HepG2 (cell line): ENCODE results near the gene BYSL. TPM values are rescaled to one million over a fixed set of nuclear protein-coding genes. Genes with fewer than 3 reads are reported as not detected.

ENCODE experiments used
- ATF1 ChIP-seq: IDR thresholded peaks from 2 replicates; pipeline ENCODE4 v1.6.1; 2016; ENCODE audit warnings: mild to moderate bottlenecking, control low read depth
- CENPT ChIP-seq: sonication (generic); formaldehyde crosslinking; IDR thresholded peaks from 2 replicates; pipeline ENCODE4 v1.8.0; 2022; ENCODE audit warnings: low read depth, mild to moderate bottlenecking, moderate library complexity, missing genetic modification reagents
- DDIT3 ChIP-seq: sonication (generic); formaldehyde crosslinking; IDR thresholded peaks from 2 replicates; pipeline ENCODE4 v1.4.0; 2020; ENCODE audit warnings: mild to moderate bottlenecking, missing genetic modification reagents
- DMTF1 ChIP-seq: sonication (generic); formaldehyde crosslinking; IDR thresholded peaks from 2 replicates; pipeline ENCODE4 v1.4.0; 2020; ENCODE audit warnings: mild to moderate bottlenecking, missing genetic modification reagents
- DRAP1 ChIP-seq: IDR thresholded peaks from 2 replicates; pipeline ENCODE4 v1.6.1; 2016; ENCODE audit warnings: missing genetic modification reagents, missing compliant biosample characterization
- ELK4 ChIP-seq: sonication (generic); formaldehyde crosslinking; IDR thresholded peaks from 2 replicates; pipeline ENCODE4 v1.9.0; 2021; ENCODE audit warnings: missing genetic modification reagents, borderline replicate concordance
- GZF1 ChIP-seq: sonication (generic); formaldehyde crosslinking; IDR thresholded peaks from 2 replicates; pipeline ENCODE4 v1.5.1; 2020; ENCODE audit warnings: mild to moderate bottlenecking, missing genetic modification reagents
- MAF1 ChIP-seq: sonication (generic); formaldehyde crosslinking; IDR thresholded peaks from 2 replicates; pipeline ENCODE4 v1.5.0; 2020; ENCODE audit warnings: missing genetic modification reagents, borderline replicate concordance
- MEIS1 ChIP-seq: sonication (generic); formaldehyde crosslinking; IDR thresholded peaks from 2 replicates; pipeline ENCODE4 v1.9.0; 2021; ENCODE audit warnings: mild to moderate bottlenecking, missing genetic modification reagents, moderate library complexity, borderline replicate concordance
- MIER2 ChIP-seq: IDR thresholded peaks from 2 replicates; pipeline ENCODE4 v1.6.1; 2016; ENCODE audit warnings: missing biosample characterization, missing genetic modification reagents
- MYPOP ChIP-seq: sonication (generic); formaldehyde crosslinking; IDR thresholded peaks from 2 replicates; pipeline ENCODE4 v1.8.1; 2023; ENCODE audit warnings: mild to moderate bottlenecking, moderate library complexity, missing genetic modification reagents
- NCOR1 ChIP-seq: fragments of 200-600 bp; sonication (generic); IDR thresholded peaks from 2 replicates; pipeline ENCODE4 v1.7.0; 2017; ENCODE audit warnings: antibody characterized with exemption, low read length, borderline replicate concordance
- PBX3 ChIP-seq: sonication (generic); formaldehyde crosslinking; IDR thresholded peaks from 2 replicates; pipeline ENCODE4 v1.8.1; 2023; ENCODE audit warnings: missing genetic modification reagents, inconsistent platforms, borderline replicate concordance
- SMC3 ChIP-seq: IDR thresholded peaks from 2 replicates; pipeline ENCODE4 v1.6.1; 2011; ENCODE audit warnings: low read length, improper control_type of control experiment
- TSC22D2 ChIP-seq: sonication (generic); formaldehyde crosslinking; IDR thresholded peaks from 2 replicates; pipeline ENCODE4 v1.5.1; 2020; ENCODE audit warnings: missing genetic modification reagents, mild to moderate bottlenecking, borderline replicate concordance
- ZNF33B ChIP-seq: sonication (generic); formaldehyde crosslinking; IDR thresholded peaks from 2 replicates; pipeline ENCODE4 v1.5.1; 2020; ENCODE audit warnings: mild to moderate bottlenecking, missing genetic modification reagents
- ZNF34 ChIP-seq: sonication (generic); formaldehyde crosslinking; IDR thresholded peaks from 2 replicates; pipeline ENCODE4 v1.4.0; 2020; ENCODE audit warnings: mild to moderate bottlenecking, missing genetic modification reagents, borderline replicate concordance
- ZNF414 ChIP-seq: sonication (generic); formaldehyde crosslinking; IDR thresholded peaks from 2 replicates; pipeline ENCODE4 v1.5.0; 2020; ENCODE audit warnings: missing genetic modification reagents
- ZNF446 ChIP-seq: sonication (generic); formaldehyde crosslinking; IDR thresholded peaks from 2 replicates; pipeline ENCODE4 v1.5.0; 2020; ENCODE audit warnings: mild to moderate bottlenecking, missing genetic modification reagents
- ZNF614 ChIP-seq: IDR thresholded peaks from 2 replicates; pipeline ENCODE4 v1.6.1; 2018; ENCODE audit warnings: missing biosample characterization, missing genetic modification reagents, inconsistent platforms, borderline replicate concordance
- ZNF878 ChIP-seq: sonication (generic); formaldehyde crosslinking; IDR thresholded peaks from 2 replicates; pipeline ENCODE4 v1.8.1; 2023; ENCODE audit warnings: mild to moderate bottlenecking, missing genetic modification reagents, moderate library complexity
- polyA plus RNA-seq, 8 experiments: library from polyadenylated mRNA; depleted of rRNA in 3 of 8; stranded (reverse) in 7 of 8; unstranded in 1 of 8; fragments of >200 nt; fragmentation: Illumina TruSeq in 4 of 8; extraction: Trizol in 4 of 8; gene quantifications; 2 replicates each; pipeline versions ENCODE4 v1.2.1 to v1.2.3, GENCODE V29; 2011 to 2016; ENCODE audit warnings: low read depth in 4 of 8, missing spikeins in 1 of 8, mixed read lengths in 1 of 8; ENCODE audit not compliant: insufficient read depth in 1 of 8
- total RNA-seq, 5 experiments: library from RNA; depleted of rRNA; stranded (reverse); fragments of >200 nt; fragmentation: Illumina TruSeq; extraction: Trizol; gene quantifications; 2 replicates each; pipeline ENCODE4 v1.2.3, GENCODE V29; 2016; ENCODE audit warnings: low read depth in 1 of 5

The BYSL gene
- total and polyA plus RNA-seq, 2 of the 13 experiments (the other 11 are each of a cell fraction or from before 2014, with no cell fraction given): 27.9 to 28.6 TPM

- TF ChIP-seq ZNF878 (peak; percentile 77), DDIT3 (CRISPR knock-in tag) (no peak), ELK4 (CRISPR knock-in tag) (no peak), DMTF1 (no peak; the same call in 1 of the 2 replicates), ZNF446 (CRISPR knock-in tag) (0 out of 2 replicates have a peak, but pooled peaks have one; percentile 77), NCOR1 (peak; percentile 37; the same call in 1 of the 2 replicates), MEIS1 (peak; percentile 72; the same call in 1 of the 2 replicates), GZF1 (CRISPR knock-in tag) (no peak), CENPT (CRISPR knock-in tag) (0 out of 2 replicates have a peak, but pooled peaks have one; percentile 60), DRAP1 (CRISPR knock-in tag) (peak; percentile 74; the same call in 1 of the 2 replicates), ZNF614 (CRISPR knock-in tag) (peak; percentile 55), ZNF414 (CRISPR knock-in tag) (peak; percentile 76; the same call in 1 of the 2 replicates), MAF1 (peak; percentile 85), ATF1 (peak; percentile 100), ZNF34 (CRISPR knock-in tag) (0 out of 2 replicates have a peak, but pooled peaks have one; percentile 66), SMC3 (peak; percentile 1; the same call in 1 of the 2 replicates), ZNF33B (CRISPR knock-in tag) (peak; percentile 59), TSC22D2 (CRISPR knock-in tag) (peak; percentile 84), MIER2 (CRISPR knock-in tag) (no peak), PBX3 (CRISPR knock-in tag) (peak; percentile 30; the same call in 1 of the 2 replicates), MYPOP (CRISPR knock-in tag) (peak; percentile 94)
Measured at GRCh38 chr6:41920921-41921711, at the start of gene BYSL, which contains the start of gene MED20 (continued).
